Stimulated activated CD4-positive, alpha-beta T cell treated with anti-CD3 and anti-CD28 coated beads, Interleukin-4, amount 100 ng/mL, for 24 hours (primary cell): Measurements from ENCODE around the gene GPBAR1.

ENCODE experiments used
- DNase-seq: peaks from one replicate; pipeline ENCODE4 v3.0.0-alpha.2; 2020

Gene GPBAR1

GRCh38 chr2:218286570-218287459 is 26.0 kb downstream of the GPBAR1 start:
- peak; percentile 83 for DNase-seq

GRCh38 chr2:218289639-218290315 is 29.0 kb downstream of the GPBAR1 start:
- no peak for DNase-seq

GRCh38 chr2:218290316-218291261 is 29.8 kb downstream of the GPBAR1 start:
- DNase-seq: peak; percentile 42

GRCh38 chr2:218291318-218292047 is 30.7 kb downstream of the GPBAR1 start:
- no peak for DNase-seq

- DNase-seq: peak; percentile 76
Observed at GRCh38 chr2:218292048-218293014, 31.5 kb downstream of the GPBAR1 start, which contains the start of gene TMBIM1. TSS of gene TMBIM1 (minus strand) at chr2:218292503. CDS start at chr2:218282141, 10,362 bp downstream.

- no peak for DNase-seq
Observed at GRCh38 chr2:218293715-218294429, 33.1 kb downstream of the GPBAR1 start.

- no peak for DNase-seq
Observed at GRCh38 chr2:218294430-218295022, 33.7 kb downstream of the GPBAR1 start.

GRCh38 chr2:218295029-218295428 is 34.2 kb downstream of the GPBAR1 start:
- DNase-seq: no peak

- DNase-seq: no peak
Observed at GRCh38 chr2:218296200-218296599, 35.4 kb downstream of the GPBAR1 start.

GRCh38 chr2:218296847-218297246 is 36.0 kb downstream of the GPBAR1 start:
- no peak for DNase-seq

GRCh38 chr2:218298314-218298875 is 37.6 kb downstream of the GPBAR1 start:
- no peak for DNase-seq

- DNase-seq: no peak
Observed at GRCh38 chr2:218300141-218300540, 39.3 kb downstream of the GPBAR1 start.

- DNase-seq: peak; percentile 91
Observed at GRCh38 chr2:218301176-218301819, 40.5 kb downstream of the GPBAR1 start.

GRCh38 chr2:218305383-218305782 is 44.6 kb downstream of the GPBAR1 start:
- DNase-seq: no peak

- no peak for DNase-seq
Observed at GRCh38 chr2:218306184-218306920, 45.5 kb downstream of the GPBAR1 start.

- no peak for DNase-seq
Observed at GRCh38 chr2:218307415-218308090, 46.7 kb downstream of the GPBAR1 start.

GRCh38 chr2:218310853-218311540 is 50.2 kb downstream of the GPBAR1 start:
- DNase-seq: no peak
